Measurements from ENCODE around the gene TMEM237. TPM values are rescaled to one million over a fixed set of nuclear protein-coding genes. Genes with fewer than 3 reads are reported as not detected.

Gene TMEM237
- total RNA-seq, 1 donor from 2014 or later, result 14.9 TPM

DNA sequence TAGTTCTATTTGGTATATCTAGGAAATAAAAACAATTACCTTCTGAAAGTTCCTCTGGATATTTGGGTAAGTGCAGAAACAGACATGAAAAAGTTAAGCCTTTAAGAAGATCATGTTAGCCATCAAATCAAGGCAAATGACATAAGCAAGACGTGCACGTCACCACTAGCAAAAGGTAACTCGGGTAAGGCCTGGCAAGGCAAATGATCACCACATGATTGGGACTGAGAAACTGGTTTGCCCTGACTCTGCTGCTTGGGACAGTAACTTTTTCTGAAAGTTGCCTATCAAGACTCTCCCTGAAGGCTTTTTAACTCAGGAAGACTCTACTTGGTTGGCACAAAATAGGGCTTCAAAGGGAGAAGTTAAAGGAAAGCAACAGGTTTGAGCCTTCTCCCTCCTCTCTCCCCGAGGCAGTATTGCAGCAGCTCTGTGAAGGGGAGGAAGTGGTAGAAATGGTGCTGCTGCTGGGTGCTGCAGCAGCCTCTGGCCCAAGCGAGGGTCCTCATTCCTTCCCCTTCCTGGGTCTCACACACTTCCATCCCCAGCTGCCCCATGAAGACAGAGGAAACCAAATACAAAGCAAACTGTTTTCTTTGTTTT, 17.1 kb upstream of the TMEM237 start:
- Mint-ChIP-seq H3K4me1 (ENCODE audit: low read depth) (no peaks in the 10 kb centered on the region), H3K36me3 (ENCODE audit: low read depth) (no peaks in the 10 kb centered on the region)

DNA sequence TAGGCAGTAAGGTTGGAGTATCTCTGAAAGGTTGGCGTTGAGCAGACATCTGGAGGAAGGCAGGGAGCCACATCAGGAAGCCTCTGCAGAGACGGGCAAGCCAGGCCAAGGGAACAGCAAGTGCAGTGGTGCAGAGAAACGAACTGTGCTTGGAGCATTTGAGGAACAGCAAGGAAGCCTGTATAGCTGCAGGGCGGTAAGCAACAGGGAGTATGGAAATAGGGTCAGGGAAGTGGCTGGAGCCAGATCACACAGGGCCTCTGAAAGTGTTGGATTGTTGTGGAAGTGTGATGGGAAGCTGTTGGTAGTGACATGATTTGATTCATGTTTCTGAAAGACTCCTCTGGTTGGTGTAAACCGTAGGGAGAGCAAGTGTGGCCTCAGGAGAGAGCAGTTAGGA, 13.4 kb upstream of the TMEM237 start:
- H3K9me3 Mint-ChIP-seq, result no peaks in the 10 kb centered on the region
- H3K4me1 Mint-ChIP-seq (ENCODE audit: low read depth), result peaks cover 10% of the 10 kb centered on the region
- H3K36me3 Mint-ChIP-seq (ENCODE audit: low read depth), result no peaks in the 10 kb centered on the region
- H3K4me3 Mint-ChIP-seq, result no peak overlapping the region
- intact Hi-C loops (cut with micrococcal nuclease), result no loop called here
- peaks cover 23% of the 10 kb centered on the region for H3K27me3 Mint-ChIP-seq (ENCODE audit: insufficient read depth)
- no peak for DNase-seq (ENCODE audit: low spot score)
- H3K27ac Mint-ChIP-seq, result no peak overlapping the region

More for the DNA sequence above, 17.1 kb upstream of the TMEM237 start:
- no peak for DNase-seq (ENCODE audit: low spot score)
- intact Hi-C loops (cut with micrococcal nuclease), result no loop called here
- peaks cover 23% of the 10 kb centered on the region for H3K27me3 Mint-ChIP-seq (ENCODE audit: insufficient read depth)
- no peak overlapping the region for H3K4me3 Mint-ChIP-seq
- no peaks in the 10 kb centered on the region for H3K9me3 Mint-ChIP-seq
- no peak overlapping the region for H3K27ac Mint-ChIP-seq

DNA sequence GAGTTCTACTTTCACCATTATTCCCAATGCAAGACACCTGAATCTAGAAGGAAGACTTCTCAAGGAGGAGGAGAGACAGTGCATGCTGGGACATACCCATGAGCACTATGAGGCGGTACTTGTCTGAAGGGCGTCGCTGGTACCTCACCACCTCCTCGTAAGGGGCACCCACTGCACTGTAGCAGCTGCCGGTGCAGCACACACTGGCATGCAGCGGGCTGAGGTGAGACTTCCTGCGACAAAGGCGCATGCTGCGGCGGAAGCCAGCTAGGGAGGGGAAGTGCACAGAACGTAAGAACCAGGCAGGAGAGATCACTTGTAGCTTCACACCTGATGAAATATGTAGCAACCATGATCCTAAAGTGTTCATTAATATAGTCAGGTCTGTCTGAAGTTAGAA, 12.8 kb upstream of the TMEM237 start:
- Mint-ChIP-seq H3K9me3 (no peaks in the 10 kb centered on the region), H3K36me3 (ENCODE audit: low read depth) (no peaks in the 10 kb centered on the region), H3K27me3 (ENCODE audit: insufficient read depth) (peaks cover 25% of the 10 kb centered on the region), H3K4me3 (no peak overlapping the region), H3K27ac (no peak overlapping the region), H3K4me1 (ENCODE audit: low read depth) (peaks cover 10% of the 10 kb centered on the region)
- intact Hi-C loops (cut with micrococcal nuclease), result no loop called here
- no peak for DNase-seq (ENCODE audit: low spot score)

DNA sequence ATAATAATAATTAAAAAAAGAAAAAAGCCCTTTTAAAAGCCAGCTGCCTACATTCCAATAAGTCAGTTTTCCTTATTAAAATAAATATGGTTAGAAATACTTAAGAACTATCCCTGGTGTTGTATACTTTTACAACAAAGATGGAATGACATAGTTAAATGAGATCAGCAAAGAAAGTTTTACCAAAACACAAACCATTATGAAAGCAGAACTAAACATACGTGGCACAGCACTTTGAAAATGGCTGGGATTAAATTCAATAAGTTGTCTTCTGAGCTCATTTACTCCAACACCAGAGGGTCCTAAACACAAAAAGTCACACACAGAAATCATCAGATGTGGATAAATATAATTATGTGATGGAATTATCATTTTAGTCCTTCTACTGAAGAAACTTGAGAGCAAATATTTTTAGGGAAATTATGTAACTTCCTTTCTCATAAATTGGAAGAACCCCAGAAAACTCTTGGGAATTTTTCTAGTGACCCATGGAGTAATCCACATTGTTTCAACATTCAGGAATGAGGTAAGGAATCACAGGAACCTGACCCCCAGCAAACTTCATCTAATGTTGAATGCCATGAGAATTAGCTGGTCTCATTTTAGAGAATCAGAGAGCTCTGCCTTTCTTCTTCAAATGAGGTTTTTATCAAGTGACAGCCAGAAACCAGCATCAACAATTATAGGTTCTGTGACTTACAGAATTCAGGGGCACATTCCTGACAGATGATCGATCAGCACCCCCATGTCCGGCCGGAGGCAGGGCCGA, 11.5 kb upstream of the TMEM237 start:
- H3K36me3 Mint-ChIP-seq (ENCODE audit: low read depth), result no peaks in the 10 kb centered on the region
- intact Hi-C loops (cut with micrococcal nuclease), result no loop called here
- H3K27ac Mint-ChIP-seq, result no peak overlapping the region
- DNase-seq (ENCODE audit: low spot score), result no peak
- H3K27me3 Mint-ChIP-seq (ENCODE audit: insufficient read depth), result peaks cover 27% of the 10 kb centered on the region
- H3K9me3 Mint-ChIP-seq, result no peaks in the 10 kb centered on the region
- H3K4me1 Mint-ChIP-seq (ENCODE audit: low read depth), result peaks cover 10% of the 10 kb centered on the region
- H3K4me3 Mint-ChIP-seq, result no peak overlapping the region

DNA sequence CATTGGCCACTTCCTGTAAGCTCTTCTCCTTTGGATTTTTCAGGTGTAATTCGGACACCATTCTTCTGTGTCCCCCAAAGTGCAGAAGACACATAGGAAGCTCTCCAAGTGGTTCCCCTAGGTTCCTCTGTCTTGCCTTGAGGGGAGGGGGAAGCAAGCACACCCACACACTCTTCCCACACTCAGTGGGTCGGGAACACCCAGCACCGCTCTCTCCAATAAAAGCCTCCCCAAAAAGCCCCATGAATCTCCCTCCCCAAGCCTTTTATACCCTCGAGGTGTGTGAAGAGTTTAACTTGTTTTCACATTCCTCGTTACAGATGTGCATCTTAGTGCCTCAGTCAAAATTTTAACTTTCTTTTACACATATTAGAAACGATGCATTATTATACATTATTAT, 9.9 kb upstream of the TMEM237 start:
- no peaks in the 10 kb centered on the region for H3K9me3 Mint-ChIP-seq
- peaks cover 10% of the 10 kb centered on the region for H3K4me1 Mint-ChIP-seq (ENCODE audit: low read depth)
- intact Hi-C loops (cut with micrococcal nuclease), result no loop called here
- no peak overlapping the region for H3K4me3 Mint-ChIP-seq
- peaks cover 31% of the 10 kb centered on the region for H3K27me3 Mint-ChIP-seq (ENCODE audit: insufficient read depth)
- no peak for DNase-seq (ENCODE audit: low spot score)
- no peaks in the 10 kb centered on the region for H3K36me3 Mint-ChIP-seq (ENCODE audit: low read depth)
- H3K27ac Mint-ChIP-seq, result no peak overlapping the region

DNA sequence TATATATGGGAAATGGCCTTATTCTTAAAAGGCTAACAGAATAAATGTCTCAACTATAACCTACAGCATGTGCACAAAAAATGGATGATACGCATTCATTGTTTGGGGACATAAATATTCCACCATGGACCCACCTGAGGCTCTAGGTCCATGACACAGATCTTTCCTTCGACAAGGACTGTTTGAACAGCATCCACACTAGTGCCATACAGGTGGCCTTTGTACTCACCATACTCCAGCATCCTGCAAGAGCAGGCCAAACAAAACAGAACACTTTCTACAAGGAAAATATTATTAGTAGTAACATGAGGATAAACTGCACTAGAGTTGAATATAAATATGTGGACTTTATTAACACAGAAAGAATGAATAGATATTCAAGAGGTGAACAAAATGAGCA, 6.1 kb upstream of the TMEM237 start:
- H3K27me3 Mint-ChIP-seq (ENCODE audit: insufficient read depth), result peaks cover 22% of the 10 kb centered on the region
- H3K9me3 Mint-ChIP-seq, result no peaks in the 10 kb centered on the region
- H3K36me3 Mint-ChIP-seq (ENCODE audit: low read depth), result no peaks in the 10 kb centered on the region
- no peak for DNase-seq (ENCODE audit: low spot score)
- peaks cover 10% of the 10 kb centered on the region for H3K4me1 Mint-ChIP-seq (ENCODE audit: low read depth)
- H3K27ac Mint-ChIP-seq, result no peak overlapping the region
- intact Hi-C loops (cut with micrococcal nuclease), result loop anchor here (10.0 kb wide), 1 partner anchor 1345 kb away; the partner anchor contains the start of gene SPATS2L
- no peak overlapping the region for H3K4me3 Mint-ChIP-seq

DNA sequence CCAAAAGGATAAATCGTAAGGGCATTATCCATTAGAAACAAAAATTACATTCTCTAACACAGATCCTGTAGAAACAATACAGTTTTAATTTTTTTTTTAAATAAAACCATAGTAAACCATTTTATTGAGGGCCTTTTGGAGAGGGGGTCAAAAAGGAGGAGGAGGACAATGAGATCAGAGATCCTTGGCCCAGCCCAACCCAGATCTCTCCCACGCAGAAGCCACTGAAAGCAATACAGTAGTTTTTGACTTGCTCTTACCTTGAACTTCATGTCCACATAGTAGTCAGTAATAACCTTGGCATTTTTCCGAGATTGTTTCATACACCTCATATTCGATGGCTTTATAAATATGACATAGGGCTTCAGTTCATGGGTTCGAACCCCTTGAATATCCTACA, 4.1 kb upstream of the TMEM237 start:
- DNase-seq (ENCODE audit: low spot score), result no peak
- intact Hi-C loops (cut with micrococcal nuclease), result loop anchor here (10.0 kb wide), 1 partner anchor 1343 kb away; the partner anchor contains the start of gene SPATS2L
- Mint-ChIP-seq H3K36me3 (ENCODE audit: low read depth) (no peaks in the 10 kb centered on the region), H3K27me3 (ENCODE audit: insufficient read depth) (peaks cover 19% of the 10 kb centered on the region), H3K4me3 (no peak overlapping the region), H3K4me1 (ENCODE audit: low read depth) (peaks cover 8% of the 10 kb centered on the region), H3K9me3 (no peaks in the 10 kb centered on the region), H3K27ac (no peak overlapping the region)

DNA sequence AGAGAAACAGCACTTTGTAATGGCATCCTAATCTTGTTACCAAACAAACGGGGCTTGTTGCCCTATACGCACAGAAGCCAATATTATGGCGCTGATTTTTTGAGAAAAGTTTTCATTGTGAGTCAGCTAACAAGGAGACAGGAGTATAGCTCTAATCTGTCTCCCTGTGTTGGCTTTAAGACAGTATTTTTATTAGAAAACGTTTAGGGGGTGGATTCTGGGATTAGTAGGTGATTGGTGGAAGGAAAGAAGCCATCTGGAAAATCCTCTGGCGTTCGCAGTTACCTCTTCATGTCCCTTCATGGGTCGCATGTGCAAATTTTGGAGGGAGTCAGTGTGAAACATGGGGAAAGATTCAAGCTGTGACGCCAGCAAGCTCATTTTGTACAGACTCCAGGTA, 698 bp upstream of the TMEM237 start:
- Mint-ChIP-seq H3K4me3 (peak overlapping the region; percentile 68), H3K27ac (no peak overlapping the region)

DNA sequence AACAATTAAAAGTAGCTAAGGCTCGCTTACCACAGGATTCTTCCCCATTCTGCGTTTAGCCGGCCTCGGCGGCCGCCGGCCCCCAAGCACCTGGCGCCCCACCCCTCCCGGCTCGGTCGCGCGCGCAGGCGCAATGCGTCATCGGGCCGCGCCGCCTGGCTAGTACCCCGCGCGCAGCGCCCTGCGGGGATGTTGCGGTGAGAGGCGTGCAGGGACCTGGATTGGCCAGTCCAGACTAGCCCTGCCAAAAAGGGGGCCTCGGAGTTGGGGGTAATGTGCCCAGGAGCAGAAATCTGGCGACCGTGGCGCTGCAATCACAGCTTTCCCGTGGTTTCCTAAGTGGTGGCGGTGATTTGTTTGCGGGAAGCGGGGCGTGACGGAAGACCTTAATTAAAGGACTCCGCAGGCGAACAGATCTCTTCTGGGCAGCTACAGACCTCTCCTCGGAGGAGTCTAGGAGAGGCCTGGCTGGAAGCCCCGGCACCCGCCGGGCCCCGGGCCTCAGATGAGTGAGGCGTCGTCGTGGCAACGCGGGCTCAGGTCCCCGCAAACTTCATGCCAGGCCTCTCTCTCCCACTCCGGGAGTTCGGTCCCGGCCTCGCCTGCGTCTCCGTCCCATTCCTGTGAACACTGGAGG, 606 bp downstream of the TMEM237 start:
- H3K9me3 Mint-ChIP-seq, result no peaks in the 10 kb centered on the region
- DNase-seq (ENCODE audit: low spot score), result peak; percentile 84
- H3K27ac Mint-ChIP-seq, result peak overlapping the region; percentile 92
- intact Hi-C loops (cut with micrococcal nuclease), result loop anchor here (1.0 to 10.0 kb wide), 9 partner anchors 139 to 1338 kb away; partner anchors contain the start of genes CASP8, CFLAR, FZD7 and SPATS2L
- no peaks in the 10 kb centered on the region for H3K36me3 Mint-ChIP-seq (ENCODE audit: low read depth)
- H3K27me3 Mint-ChIP-seq (ENCODE audit: insufficient read depth), result peaks cover 3% of the 10 kb centered on the region
- peaks cover 18% of the 10 kb centered on the region for H3K4me1 Mint-ChIP-seq (ENCODE audit: low read depth)
- peak overlapping the region; percentile 89 for H3K4me3 Mint-ChIP-seq

More for the DNA sequence above, 698 bp upstream of the TMEM237 start:
- intact Hi-C loops (cut with micrococcal nuclease), result loop anchor here (5.0 to 10.0 kb wide), 5 partner anchors 237 to 1339 kb away; partner anchors contain the start of genes CASP8, CFLAR, SPATS2L and SUMO1
- H3K36me3 Mint-ChIP-seq (ENCODE audit: low read depth), result no peaks in the 10 kb centered on the region
- peaks cover 5% of the 10 kb centered on the region for H3K27me3 Mint-ChIP-seq (ENCODE audit: insufficient read depth)
- no peak for DNase-seq (ENCODE audit: low spot score)
- H3K4me1 Mint-ChIP-seq (ENCODE audit: low read depth), result peaks cover 18% of the 10 kb centered on the region
- H3K9me3 Mint-ChIP-seq, result no peaks in the 10 kb centered on the region

DNA sequence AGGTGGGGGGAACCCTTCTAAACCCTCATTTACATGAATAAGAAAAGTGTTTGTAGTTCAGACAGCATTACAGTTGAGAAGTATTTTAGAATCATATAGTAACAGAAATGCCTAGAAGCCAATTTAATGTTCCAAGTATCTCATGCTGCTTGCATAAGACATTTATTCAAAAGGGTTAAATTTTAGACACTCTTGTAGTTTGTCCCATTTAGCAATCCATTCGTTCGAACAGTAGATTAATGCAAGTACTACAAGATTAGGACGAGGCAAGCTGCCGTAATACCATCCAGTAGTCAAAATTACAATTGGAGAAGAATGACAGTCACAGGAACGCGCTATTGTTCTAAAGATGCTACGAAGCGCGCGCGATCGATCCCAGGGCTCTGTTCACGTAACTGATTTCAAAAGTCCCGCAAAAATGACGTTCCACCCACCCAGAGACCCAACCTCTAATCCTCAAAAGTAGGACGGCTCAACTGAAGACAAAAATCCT, 1.2 kb downstream of the TMEM237 start:
- intact Hi-C loops (cut with micrococcal nuclease), result loop anchor here (1.0 to 10.0 kb wide), 9 partner anchors 139 to 1337 kb away; partner anchors contain the start of genes CASP8, CFLAR, FZD7 and SPATS2L
- no peaks in the 10 kb centered on the region for H3K36me3 Mint-ChIP-seq (ENCODE audit: low read depth)

DNA sequence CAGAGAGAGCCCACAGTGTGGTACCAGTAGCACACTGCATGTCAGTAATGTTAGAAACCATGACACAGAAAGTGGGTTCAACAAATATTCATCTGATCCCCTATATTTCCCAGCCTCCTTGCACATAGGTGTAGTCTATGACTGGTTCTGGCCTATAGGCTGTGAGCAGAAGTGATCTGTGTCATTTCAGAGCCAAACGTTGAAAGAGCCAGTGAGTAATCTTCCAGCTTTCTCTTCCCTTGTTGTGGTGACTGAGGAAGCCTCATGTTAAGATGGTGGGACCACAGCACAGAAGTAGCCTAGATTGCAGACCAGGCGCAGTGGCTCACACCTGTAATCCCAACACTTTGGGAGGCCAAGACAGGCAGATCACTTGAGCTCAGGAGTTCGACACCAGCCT, 4.1 kb downstream of the TMEM237 start:
- intact Hi-C loops (cut with micrococcal nuclease), result no loop called here
- H3K27me3 Mint-ChIP-seq (ENCODE audit: insufficient read depth), result no peaks in the 10 kb centered on the region
- no peak for DNase-seq (ENCODE audit: low spot score)
- H3K4me1 Mint-ChIP-seq (ENCODE audit: low read depth), result peaks cover 18% of the 10 kb centered on the region
- H3K27ac Mint-ChIP-seq, result no peak overlapping the region
- H3K9me3 Mint-ChIP-seq, result no peaks in the 10 kb centered on the region
- H3K36me3 Mint-ChIP-seq (ENCODE audit: low read depth), result peaks cover 5% of the 10 kb centered on the region
- H3K4me3 Mint-ChIP-seq, result no peak overlapping the region

More for the DNA sequence above, 1.2 kb downstream of the TMEM237 start:
- Mint-ChIP-seq H3K27me3 (ENCODE audit: insufficient read depth) (peaks cover 2% of the 10 kb centered on the region), H3K4me3 (peak overlapping the region; percentile 89), H3K27ac (peak overlapping the region; percentile 92), H3K4me1 (ENCODE audit: low read depth) (peaks cover 18% of the 10 kb centered on the region), H3K9me3 (no peaks in the 10 kb centered on the region)
- no peak for DNase-seq (ENCODE audit: low spot score)

DNA sequence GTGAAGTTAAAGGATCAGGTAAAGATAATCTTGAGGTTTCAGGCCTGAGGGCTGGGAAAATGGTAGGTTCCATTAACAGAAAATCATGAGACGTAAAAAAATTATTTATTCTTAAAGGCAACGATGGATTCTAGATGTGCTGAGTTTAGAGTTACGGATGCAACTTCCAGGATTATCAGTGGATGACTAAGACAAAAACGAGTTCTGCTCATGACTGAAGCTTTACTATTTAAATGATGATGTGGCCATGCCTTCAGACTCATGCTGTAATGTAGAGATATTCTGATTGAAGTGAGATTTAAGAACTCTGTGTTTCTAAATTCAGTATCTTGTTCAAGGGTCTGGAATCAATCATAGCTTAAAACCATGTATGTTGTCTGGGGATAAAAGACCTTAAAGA, 5.0 kb downstream of the TMEM237 start:
- Mint-ChIP-seq H3K9me3 (no peaks in the 10 kb centered on the region), H3K27me3 (ENCODE audit: insufficient read depth) (no peaks in the 10 kb centered on the region), H3K4me3 (no peak overlapping the region), H3K36me3 (ENCODE audit: low read depth) (peaks cover 7% of the 10 kb centered on the region), H3K27ac (no peak overlapping the region), H3K4me1 (ENCODE audit: low read depth) (peaks cover 12% of the 10 kb centered on the region)
- no peak for DNase-seq (ENCODE audit: low spot score)
- intact Hi-C loops (cut with micrococcal nuclease), result no loop called here

Measured in activated T-helper 1 cell treated with anti-CD3 and anti-CD28 coated beads, Interleukin-12 subunit alpha, Interleukin-12 subunit beta, Interleukin-2, Interleukin-4 antibody, amounts not matched to agents 30 ng/mL and 10 ng/mL and 1 ng/mL, durations not matched to agents 14 hours and 24 hours and 36 hours (primary cell).